Measurements from ENCODE around the gene CDH8.

CDH8 gene

DNA sequence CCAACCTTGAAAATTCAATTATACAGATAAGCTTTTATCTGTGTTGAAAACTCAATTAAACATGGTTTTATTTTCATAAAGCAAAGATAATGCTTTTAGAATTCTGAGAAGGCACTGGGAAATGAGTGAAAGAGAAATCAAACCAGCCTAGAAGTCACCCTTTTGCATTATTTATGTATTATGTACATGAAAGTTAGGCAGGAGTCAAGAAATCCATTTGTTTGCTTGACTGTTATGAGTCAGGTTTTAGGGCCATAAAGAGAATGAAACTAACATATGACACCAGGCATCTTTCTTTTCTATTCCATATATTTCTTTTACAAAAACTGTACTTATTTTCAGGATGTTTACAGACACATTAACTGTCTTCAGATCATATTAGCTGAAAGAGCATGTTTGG is 23.3 kb upstream of the CDH8 start:
- Histone ChIP-seq H3K36me3 (ENCODE audit: control insufficient read depth, insufficient read depth, low read length) (no peaks in the 10 kb centered on the region), H3K27ac (ENCODE audit: low read depth, low read length, severe bottlenecking) (no peak overlapping the region), H3K4me1 (ENCODE audit: control insufficient read depth, insufficient read depth, low read length, poor library complexity, severe bottlenecking) (no peaks in the 10 kb centered on the region), H3K4me3 (ENCODE audit: extremely low read depth, insufficient read depth, low read length, poor library complexity, severe bottlenecking) (no peak overlapping the region), H3K9me3 (ENCODE audit: control insufficient read depth, low read length) (no peaks in the 10 kb centered on the region)

DNA sequence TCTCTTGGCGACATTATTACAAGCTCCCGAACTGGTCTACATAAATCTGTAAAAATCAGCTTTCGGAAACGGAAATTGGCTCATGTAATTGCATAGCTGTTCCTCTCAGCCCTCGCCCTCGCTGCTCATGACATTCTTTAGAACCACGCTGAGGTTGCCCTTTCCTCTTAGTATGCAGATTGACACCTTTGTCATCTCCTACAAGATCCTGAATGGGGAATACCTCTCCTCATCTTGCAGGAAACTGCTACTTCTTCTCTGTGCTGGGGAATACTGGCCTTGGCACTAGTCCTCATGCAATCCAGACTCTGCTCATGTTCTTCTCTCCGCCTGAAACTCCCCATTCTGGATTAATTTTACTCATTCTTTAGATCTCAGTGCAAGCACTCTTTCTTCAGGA is 22.2 kb upstream of the CDH8 start:
- H3K4me3 ChIP-seq (ENCODE audit: extremely low read depth, insufficient read depth, low read length, poor library complexity, severe bottlenecking): no peak overlapping the region
- no peaks in the 10 kb centered on the region for H3K36me3 ChIP-seq (ENCODE audit: control insufficient read depth, insufficient read depth, low read length)
- H3K4me1 ChIP-seq (ENCODE audit: control insufficient read depth, insufficient read depth, low read length, poor library complexity, severe bottlenecking): no peaks in the 10 kb centered on the region
- H3K9me3 ChIP-seq (ENCODE audit: control insufficient read depth, low read length): no peaks in the 10 kb centered on the region
- WGBS, 2 experiments (ENCODE audit: insufficient coverage in 2 of 2): 67 to 70% methylated on average over 7 to 8 of the region's 8 CpGs
- no peak overlapping the region for H3K27ac ChIP-seq (ENCODE audit: low read depth, low read length, severe bottlenecking)

DNA sequence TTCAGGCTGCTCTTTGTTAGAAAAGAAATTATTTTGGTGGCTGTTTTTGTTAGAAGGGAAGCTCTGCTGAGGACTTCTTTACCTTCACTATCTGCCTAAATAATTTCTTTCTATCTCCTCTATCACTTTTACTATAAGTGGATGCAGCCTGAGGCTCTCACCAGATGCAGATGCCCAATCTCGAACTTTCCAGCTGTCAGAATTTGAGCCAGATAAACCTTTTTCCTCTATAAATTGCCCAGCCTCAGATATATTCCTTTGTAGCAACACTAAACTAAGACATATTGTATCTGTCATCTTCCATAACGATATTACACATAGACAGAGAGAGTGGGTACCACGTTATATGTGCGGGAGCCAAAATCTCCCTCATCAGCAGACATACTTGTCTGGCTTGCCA is 15.7 kb upstream of the CDH8 start:
- Histone ChIP-seq H3K36me3 (ENCODE audit: control insufficient read depth, insufficient read depth, low read length) (no peaks in the 10 kb centered on the region), H3K27ac (ENCODE audit: low read depth, low read length, severe bottlenecking) (no peak overlapping the region)
- 93 to 100% methylated on average over 2 of the region's 4 CpGs for WGBS, 2 experiments (ENCODE audit: insufficient coverage in 2 of 2)

DNA sequence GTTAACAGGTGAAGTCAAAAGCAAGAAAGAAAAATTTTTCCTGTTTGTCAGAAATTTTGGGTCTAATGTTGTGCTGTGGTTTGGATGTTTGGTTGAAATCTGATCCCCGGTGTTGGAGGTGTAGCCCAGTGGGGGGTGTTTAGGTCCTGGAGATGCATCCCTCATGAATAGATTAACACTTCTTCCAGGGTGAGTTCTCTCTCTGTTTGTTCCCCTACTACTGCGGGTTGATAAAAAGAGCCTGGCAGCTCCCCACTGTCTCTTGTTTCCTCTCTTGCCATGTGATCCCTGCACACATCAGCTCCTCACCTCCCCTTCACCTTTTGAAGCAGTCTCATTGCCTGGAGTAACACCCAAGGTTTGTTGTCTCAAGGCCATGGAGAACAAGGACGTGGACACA is 14.6 kb upstream of the CDH8 start:
- Histone ChIP-seq H3K9me3 (ENCODE audit: control insufficient read depth, low read length) (no peaks in the 10 kb centered on the region), H3K36me3 (ENCODE audit: control insufficient read depth, insufficient read depth, low read length) (no peaks in the 10 kb centered on the region), H3K27ac (ENCODE audit: low read depth, low read length, severe bottlenecking) (no peak overlapping the region), H3K4me1 (ENCODE audit: control insufficient read depth, insufficient read depth, low read length, poor library complexity, severe bottlenecking) (no peaks in the 10 kb centered on the region), H3K4me3 (ENCODE audit: extremely low read depth, insufficient read depth, low read length, poor library complexity, severe bottlenecking) (no peak overlapping the region)
- 29 to 49% methylated on average over 1 to 3 of the region's 3 CpGs for WGBS, 2 experiments (ENCODE audit: insufficient coverage in 2 of 2)

More for the DNA sequence above, 15.7 kb upstream of the CDH8 start:
- Histone ChIP-seq H3K4me3 (ENCODE audit: extremely low read depth, insufficient read depth, low read length, poor library complexity, severe bottlenecking) (no peak overlapping the region), H3K9me3 (ENCODE audit: control insufficient read depth, low read length) (no peaks in the 10 kb centered on the region), H3K4me1 (ENCODE audit: control insufficient read depth, insufficient read depth, low read length, poor library complexity, severe bottlenecking) (no peaks in the 10 kb centered on the region)

DNA sequence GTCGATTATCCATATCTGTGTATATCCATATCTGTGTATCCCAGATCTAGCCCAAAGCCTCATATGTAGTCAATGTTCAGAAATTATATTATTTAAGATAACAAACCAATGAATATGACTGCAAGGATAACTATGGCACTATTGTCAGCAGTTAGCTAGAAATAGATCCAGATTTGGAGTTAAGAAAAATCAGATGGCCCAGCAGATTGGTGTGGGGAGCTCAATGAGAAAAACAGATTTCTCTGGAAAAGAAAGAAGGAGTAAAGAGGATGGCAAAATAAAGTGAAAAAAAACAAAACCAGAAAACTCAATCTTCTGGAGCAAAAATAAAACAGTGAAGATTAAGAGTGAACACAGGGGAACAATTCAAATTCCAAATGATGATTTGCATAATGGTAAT is 10.6 kb upstream of the CDH8 start:
- no CpG with 5 or more reads among the region's 1 CpG for WGBS, 2 experiments (ENCODE audit: insufficient coverage in 2 of 2)

DNA sequence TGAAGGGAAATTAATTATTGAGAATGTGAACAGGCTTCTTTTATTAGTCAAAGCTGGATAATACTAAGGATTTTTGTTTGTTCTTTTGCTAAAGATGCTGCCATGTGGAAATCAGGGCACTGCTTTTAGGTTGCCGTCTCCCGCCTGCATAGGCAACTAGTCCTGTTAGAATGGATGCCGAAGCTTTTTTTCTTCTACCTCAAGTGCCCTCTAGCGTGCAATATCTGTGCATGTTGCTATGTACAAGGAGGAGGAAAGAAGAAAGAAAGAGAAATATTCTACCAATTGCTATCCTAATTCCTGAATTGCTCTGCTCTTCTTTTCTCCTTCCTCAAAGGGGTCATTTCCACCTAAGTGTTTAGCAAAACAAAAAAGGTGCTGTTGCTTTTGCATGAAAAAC is 5.2 kb upstream of the CDH8 start:
- no peak overlapping the region for H3K4me3 ChIP-seq (ENCODE audit: extremely low read depth, insufficient read depth, low read length, poor library complexity, severe bottlenecking)
- 25 to 29% methylated on average over 2 of the region's 4 CpGs for WGBS, 2 experiments (ENCODE audit: insufficient coverage in 2 of 2)

More for the DNA sequence above, 10.6 kb upstream of the CDH8 start:
- Histone ChIP-seq H3K36me3 (ENCODE audit: control insufficient read depth, insufficient read depth, low read length) (no peaks in the 10 kb centered on the region), H3K27ac (ENCODE audit: low read depth, low read length, severe bottlenecking) (no peak overlapping the region), H3K9me3 (ENCODE audit: control insufficient read depth, low read length) (no peaks in the 10 kb centered on the region), H3K4me1 (ENCODE audit: control insufficient read depth, insufficient read depth, low read length, poor library complexity, severe bottlenecking) (no peaks in the 10 kb centered on the region), H3K4me3 (ENCODE audit: extremely low read depth, insufficient read depth, low read length, poor library complexity, severe bottlenecking) (no peak overlapping the region)

DNA sequence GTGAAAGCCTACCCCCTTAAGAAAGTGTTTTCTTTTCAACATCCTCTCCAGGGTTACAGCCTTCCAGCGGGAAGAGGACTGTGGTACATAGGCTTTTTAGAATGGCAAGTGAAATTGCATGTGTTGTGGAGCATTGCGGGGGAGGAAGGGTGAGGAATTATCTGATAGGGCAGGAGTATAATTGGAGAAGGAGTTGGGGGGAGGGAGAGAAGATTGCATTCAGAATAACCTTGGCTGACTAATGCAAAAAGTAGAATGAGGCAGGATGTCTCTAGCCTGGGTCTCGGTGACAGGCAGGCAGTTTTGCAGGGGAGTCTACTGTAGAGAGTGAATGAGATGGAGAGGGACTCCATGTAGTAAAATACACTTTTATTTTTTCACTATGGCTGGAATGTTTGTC is 2.4 kb upstream of the CDH8 start:
- Histone ChIP-seq H3K9me3 (ENCODE audit: control insufficient read depth, low read length) (no peaks in the 10 kb centered on the region), H3K4me3 (ENCODE audit: extremely low read depth, insufficient read depth, low read length, poor library complexity, severe bottlenecking) (no peak overlapping the region), H3K27ac (ENCODE audit: low read depth, low read length, severe bottlenecking) (no peak overlapping the region), H3K36me3 (ENCODE audit: control insufficient read depth, insufficient read depth, low read length) (no peaks in the 10 kb centered on the region), H3K4me1 (ENCODE audit: control insufficient read depth, insufficient read depth, low read length, poor library complexity, severe bottlenecking) (peaks cover 8% of the 10 kb centered on the region)
- 58 to 82% methylated on average over 2 of the region's 3 CpGs for WGBS, 2 experiments (ENCODE audit: insufficient coverage in 2 of 2)

More for the DNA sequence above, 5.2 kb upstream of the CDH8 start:
- no peaks in the 10 kb centered on the region for H3K36me3 ChIP-seq (ENCODE audit: control insufficient read depth, insufficient read depth, low read length)
- H3K27ac ChIP-seq (ENCODE audit: low read depth, low read length, severe bottlenecking): no peak overlapping the region
- no peaks in the 10 kb centered on the region for H3K9me3 ChIP-seq (ENCODE audit: control insufficient read depth, low read length)
- H3K4me1 ChIP-seq (ENCODE audit: control insufficient read depth, insufficient read depth, low read length, poor library complexity, severe bottlenecking): peaks cover 7% of the 10 kb centered on the region

DNA sequence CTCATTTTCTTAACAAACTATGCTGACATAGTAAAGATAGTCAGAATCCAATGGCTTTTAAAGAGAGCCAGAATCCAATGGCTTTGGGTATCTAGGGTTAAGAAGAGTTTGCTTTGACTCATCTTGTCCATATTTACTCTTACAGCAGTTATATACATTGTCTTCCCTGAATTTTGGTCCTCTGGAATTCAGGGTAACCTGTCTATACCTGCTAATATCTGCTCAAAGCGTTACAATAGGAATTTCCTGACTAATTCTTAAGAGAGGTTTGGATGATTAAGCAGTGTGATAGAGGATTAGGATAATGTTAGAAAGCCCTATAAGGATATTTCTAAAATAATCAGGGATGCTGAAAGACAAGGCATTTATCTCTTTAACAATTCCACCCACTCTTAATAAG is 2.0 kb upstream of the CDH8 start:
- WGBS, 2 experiments (ENCODE audit: insufficient coverage in 2 of 2): no CpG with 5 or more reads among the region's 1 CpG
- no peaks in the 10 kb centered on the region for H3K36me3 ChIP-seq (ENCODE audit: control insufficient read depth, insufficient read depth, low read length)

DNA sequence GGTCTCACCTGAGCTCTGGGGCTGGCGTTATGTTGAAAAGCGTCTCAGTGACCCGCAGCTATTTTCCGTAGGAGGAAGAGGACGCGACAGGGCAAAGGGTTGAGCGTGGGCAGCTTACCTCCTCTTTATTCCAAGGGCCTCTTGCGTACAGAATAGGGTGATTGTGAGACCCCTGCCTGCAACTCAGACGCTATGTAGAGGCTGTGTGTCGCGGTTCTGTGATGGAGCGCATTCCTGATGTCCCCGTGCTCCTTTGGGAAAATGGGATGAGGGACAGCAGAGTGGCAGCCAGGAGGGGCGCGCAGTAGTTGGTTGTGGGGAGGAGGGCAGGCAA is 531 bp upstream of the CDH8 start:
- Histone ChIP-seq H3K36me3 (ENCODE audit: control insufficient read depth, insufficient read depth, low read length) (no peaks in the 10 kb centered on the region), H3K27ac (ENCODE audit: low read depth, low read length, severe bottlenecking) (no peak overlapping the region), H3K9me3 (ENCODE audit: control insufficient read depth, low read length) (no peaks in the 10 kb centered on the region), H3K4me1 (ENCODE audit: control insufficient read depth, insufficient read depth, low read length, poor library complexity, severe bottlenecking) (peaks cover 19% of the 10 kb centered on the region), H3K4me3 (ENCODE audit: extremely low read depth, insufficient read depth, low read length, poor library complexity, severe bottlenecking) (peak overlapping the region; percentile 53)
- 3 to 7% methylated on average over 8 to 12 of the region's 15 CpGs for WGBS, 2 experiments (ENCODE audit: insufficient coverage in 2 of 2)

More for the DNA sequence above, 2.0 kb upstream of the CDH8 start:
- no peak overlapping the region for H3K27ac ChIP-seq (ENCODE audit: low read depth, low read length, severe bottlenecking)
- no peaks in the 10 kb centered on the region for H3K9me3 ChIP-seq (ENCODE audit: control insufficient read depth, low read length)
- H3K4me1 ChIP-seq (ENCODE audit: control insufficient read depth, insufficient read depth, low read length, poor library complexity, severe bottlenecking): peaks cover 13% of the 10 kb centered on the region
- no peak overlapping the region for H3K4me3 ChIP-seq (ENCODE audit: extremely low read depth, insufficient read depth, low read length, poor library complexity, severe bottlenecking)

DNA sequence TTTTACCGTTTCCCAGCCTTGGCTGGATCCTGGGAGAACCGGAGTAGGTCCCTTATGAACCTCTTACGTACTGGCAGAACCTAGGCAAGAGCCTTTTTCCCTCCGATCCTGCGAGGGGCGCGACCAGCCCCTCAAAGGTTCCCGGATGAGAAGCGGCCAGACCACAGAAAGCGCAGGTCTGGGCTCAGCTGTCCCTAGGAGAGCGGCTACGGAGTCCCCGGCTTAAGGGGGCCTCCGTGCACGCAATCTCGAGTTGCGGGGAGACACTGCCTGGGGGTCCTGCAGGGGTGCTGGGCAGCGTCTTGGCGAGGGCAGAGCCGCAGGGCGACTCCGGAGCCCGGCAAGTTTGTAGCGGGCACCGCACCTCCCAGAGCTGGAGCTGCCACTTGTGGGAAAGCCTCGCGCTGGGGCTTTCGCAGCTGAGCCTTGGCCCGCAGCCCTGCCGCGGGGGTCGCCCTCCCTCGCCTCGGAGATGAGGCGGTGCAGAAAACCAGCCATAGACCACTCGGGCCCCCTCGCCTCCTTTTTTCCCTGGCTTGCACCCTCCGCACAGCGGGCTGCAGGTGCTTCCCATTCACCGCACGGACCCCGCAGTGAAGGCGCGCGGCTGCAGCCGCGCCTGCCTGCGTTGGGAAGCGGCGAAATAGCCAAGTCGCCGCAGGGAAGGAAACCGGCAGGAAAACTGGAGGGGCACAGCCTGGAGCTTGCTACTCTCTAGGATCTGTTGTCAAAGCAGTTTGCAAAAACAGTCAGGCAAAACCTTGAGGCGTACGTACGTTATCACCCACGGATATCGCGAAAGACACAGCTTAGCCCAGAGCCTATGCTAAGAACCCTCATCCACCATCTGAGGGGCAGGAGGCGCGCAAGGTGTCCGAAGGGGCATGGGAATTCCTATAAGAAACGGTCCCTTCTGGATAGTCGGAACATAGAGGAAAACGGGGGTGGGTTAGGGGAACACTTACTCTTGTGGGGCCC is 834 bp downstream of the CDH8 start:
- H3K27ac ChIP-seq (ENCODE audit: low read depth, low read length, severe bottlenecking): no peak overlapping the region
- peak overlapping the region; percentile 53 for H3K4me3 ChIP-seq (ENCODE audit: extremely low read depth, insufficient read depth, low read length, poor library complexity, severe bottlenecking)
- H3K9me3 ChIP-seq (ENCODE audit: control insufficient read depth, low read length): no peaks in the 10 kb centered on the region
- H3K4me1 ChIP-seq (ENCODE audit: control insufficient read depth, insufficient read depth, low read length, poor library complexity, severe bottlenecking): peaks cover 19% of the 10 kb centered on the region
- H3K36me3 ChIP-seq (ENCODE audit: control insufficient read depth, insufficient read depth, low read length): no peaks in the 10 kb centered on the region
- 1% methylated on average over 56 to 60 of the region's 65 CpGs for WGBS, 2 experiments (ENCODE audit: insufficient coverage in 2 of 2)

Data from mesodermal cell (in vitro differentiated cells).